HG03097 (cell line): ENCODE measurements around the gene PPIL3.
A peak's percentile ranks its signal among the peaks of the same experiment; 100 is the strongest.
"Not testable (repeated sequence)": the region's sequence is repeated elsewhere in the genome, so short reads cannot be mapped to it uniquely, and the experiment has no call there.

Experiments
- ATAC-seq: cut with Tn5 transposase; IDR thresholded peaks from one replicate; pipeline ENCODE4 v1.9.1; 2021; ENCODE audit not compliant: unreplicated experiment, low FRiP score

PPIL3 gene

GRCh38 chr2:200888704-200889625 is at the start of gene PPIL3, which contains the start of gene NIF3L1:
Gene PPIL3, minus strand, starts transcription at chr2:200889077. Its CDS starts 1,462 bp downstream, at chr2:200887615.
Gene NIF3L1, plus strand, starts transcription at chr2:200889371. Its CDS starts 2,573 bp downstream, at chr2:200891944.
- ATAC-seq: peak; percentile 83

DNA sequence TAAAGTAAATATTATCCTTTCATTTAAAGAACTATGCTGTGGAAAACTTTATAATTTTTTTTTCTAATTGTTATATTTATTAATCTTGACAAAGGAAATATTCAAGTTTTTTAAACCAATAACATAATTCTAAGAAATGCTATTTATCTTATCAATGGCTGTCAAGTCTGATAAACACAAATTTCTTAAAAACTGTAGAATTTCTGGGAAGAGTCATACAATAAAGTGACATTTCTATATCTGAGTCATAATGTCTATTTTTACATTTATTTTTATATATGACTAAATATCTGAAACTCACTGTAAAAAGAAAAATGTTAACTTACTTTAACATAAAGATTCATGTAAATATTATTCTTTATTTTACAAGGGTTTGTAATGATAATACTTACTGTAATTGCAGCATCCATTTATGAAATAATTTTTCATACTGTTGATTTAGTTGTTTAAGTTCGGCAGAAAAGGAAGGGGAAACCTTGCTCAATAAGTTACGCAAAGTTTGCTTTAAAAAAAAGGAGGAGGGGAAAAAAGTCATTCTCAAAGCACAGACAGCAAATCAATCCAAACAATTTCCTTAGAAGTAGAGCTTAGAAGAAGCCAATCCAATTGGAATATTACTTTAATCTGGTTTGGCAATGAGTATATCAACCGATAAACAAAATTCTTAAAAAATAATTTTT is 42.2 kb upstream of the PPIL3 start:
- no peak for ATAC-seq

GRCh38 chr2:200929334-200930249 is 40.7 kb upstream of the PPIL3 start:
- no peak for ATAC-seq

DNA sequence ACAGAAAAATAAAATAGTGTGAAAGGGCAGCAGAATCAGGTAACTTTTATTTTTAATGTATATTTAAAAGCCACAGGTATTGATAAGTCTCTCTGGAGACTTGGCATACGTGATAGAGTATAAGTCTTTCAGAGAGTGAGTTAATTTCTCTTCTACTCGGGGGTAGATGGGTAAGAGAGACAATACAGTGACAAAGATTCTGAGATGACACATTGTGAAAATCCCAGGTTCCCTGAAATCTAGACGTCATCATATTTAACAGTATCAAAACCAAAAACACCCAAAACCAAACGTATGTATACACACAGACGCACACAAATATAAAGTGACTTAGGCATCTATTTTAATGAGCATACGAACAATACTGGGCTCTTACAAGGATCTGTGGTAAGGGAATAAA is 33.6 kb upstream of the PPIL3 start:
- ATAC-seq: no peak

DNA sequence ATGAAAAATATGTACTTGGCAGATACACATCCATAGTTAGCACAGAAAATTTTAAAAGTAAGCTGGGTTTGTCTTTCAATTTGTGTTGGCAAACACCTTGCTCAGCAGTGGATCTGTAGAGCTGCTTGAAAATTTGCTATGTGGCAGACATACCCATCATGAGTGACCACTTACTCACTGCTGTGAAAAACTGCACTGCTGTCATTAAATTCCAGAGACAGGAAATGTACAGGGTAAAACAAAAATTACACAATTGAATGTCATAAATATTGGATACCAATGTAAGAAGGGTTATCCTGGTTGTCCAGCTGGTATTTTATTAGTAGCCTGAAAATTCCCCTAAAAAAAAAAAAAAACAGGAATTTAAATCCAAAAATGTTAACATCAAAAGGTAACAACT is 24.8 kb upstream of the PPIL3 start:
- no peak for ATAC-seq

- ATAC-seq: no peak
Observed at GRCh38 chr2:200909958-200910357, 21.1 kb upstream of the PPIL3 start.

- ATAC-seq: no peak
Observed at GRCh38 chr2:200905618-200906296, 16.9 kb upstream of the PPIL3 start.

DNA sequence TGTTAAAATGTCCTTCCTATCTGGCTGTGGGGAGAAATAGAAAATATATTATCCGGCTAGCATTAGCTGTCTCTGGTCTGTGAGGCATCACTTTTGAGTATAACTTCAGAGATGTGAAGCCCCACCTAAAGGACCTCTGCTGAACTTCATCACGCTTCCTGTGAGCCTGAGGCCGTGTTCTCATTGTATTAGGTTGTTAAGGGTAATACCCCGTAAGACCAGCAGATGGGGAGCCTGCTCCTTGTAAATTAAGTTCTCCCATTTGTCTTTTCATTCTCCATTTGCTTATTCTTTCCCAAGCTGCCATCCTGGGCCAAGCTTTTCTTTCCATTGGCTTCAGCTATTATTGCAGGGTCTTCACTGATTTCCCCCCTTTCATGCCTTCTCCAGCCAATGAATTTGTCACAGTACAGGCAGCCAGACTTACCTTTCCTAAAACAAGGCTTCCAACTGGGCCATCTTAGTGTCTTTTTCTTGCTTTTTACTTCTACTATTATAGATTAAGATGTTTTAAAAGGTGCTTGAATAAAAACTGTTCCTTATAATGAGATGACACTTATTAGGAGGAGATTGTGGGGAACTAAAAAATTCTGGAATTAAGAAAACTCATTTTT is 12.7 kb upstream of the PPIL3 start:
- ATAC-seq: peak; percentile 84

- ATAC-seq: no peak
Observed at GRCh38 chr2:200899482-200899881, 10.6 kb upstream of the PPIL3 start.

DNA sequence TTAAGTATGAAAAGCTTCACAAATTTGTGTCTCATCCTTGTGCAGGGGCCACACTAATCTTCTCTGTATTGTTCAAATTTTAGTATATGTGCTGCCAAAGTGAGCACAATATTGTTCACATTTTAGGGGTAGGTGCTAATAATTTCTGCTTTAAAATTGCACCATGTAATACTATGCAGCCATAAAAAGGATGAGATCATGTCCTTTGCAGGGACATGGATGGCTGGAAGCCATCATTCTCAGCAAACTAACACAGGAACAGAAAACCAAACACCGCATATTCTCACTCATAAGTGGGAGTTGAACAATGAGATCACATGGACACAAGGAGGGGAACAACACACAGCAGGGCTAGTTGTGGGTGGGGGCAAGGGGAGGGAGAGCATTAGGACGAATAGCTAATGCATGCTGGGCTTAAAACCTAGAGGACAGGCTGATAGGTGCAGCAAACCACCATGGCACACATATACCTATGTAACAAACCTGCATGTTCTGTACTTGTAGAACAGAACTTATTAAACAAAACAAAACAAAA is 7.1 kb downstream of the PPIL3 start:
- ATAC-seq: not testable (repeated sequence)

DNA sequence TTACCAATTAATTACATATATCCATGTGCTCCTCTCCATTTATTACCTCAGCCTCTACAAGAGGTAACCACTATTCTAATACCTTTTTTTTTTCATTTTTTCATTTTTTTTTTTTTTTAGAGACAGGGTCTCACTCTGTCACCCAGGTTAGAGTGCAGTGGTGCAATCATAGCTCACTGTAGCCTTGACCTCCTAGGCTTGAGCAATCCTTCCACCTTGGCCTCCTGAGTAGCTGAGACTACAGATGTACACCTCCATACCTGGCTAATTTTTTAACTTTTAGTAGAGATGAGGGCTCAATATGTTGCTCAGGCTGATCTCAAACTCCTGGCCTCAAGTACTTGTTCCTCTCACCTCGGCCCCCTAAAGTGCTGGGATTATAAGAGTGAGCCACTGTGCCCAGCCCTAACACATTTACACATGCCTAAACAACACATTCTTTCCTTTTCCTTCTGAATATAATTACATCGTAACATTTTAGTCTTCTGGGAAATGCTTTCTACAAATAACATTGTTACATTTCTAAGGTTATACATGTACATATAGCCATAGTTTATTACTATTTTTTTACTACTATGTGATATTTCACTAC is 10.5 kb downstream of the PPIL3 start:
- no peak for ATAC-seq

GRCh38 chr2:200877443-200877842 is 11.4 kb downstream of the PPIL3 start:
- ATAC-seq: no peak

DNA sequence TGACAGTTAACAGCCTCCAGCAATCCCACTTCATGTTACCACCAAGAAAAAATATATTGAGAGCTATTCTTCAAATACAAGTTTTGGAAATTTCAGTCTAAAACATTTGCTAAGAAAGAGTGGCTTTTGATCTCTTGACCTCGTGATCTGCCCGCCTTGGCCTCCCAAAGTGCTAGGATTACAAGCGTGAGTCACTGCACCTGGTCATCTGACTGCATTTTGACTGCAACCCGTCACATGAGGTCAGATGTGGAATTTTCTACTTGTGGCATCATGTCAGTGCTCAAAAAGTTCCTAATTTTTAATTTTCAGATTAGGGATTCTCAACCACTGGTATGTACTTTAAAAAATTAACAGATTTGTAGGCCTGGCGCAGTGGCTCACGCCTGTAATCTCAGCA is 15.3 kb downstream of the PPIL3 start:
- ATAC-seq: no peak

DNA sequence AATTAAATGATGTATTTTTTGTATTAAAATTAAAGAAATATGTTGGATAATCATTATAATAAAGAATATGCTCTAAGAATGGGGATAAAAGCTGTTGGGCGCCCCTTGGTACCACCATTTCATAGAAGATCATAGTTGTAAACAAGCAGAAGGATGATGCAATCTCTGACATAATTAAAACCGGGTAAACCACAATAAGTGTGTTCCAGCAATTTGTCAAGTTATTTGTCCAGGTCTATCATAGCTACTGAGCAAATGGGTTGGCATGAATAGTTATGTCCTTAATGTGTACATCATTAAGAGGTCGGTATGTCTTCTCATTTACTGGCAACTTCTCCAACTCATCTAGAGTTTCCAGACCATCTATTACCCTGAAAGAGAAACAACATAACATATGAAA is 17.7 kb downstream of the PPIL3 start:
- ATAC-seq: no peak

- ATAC-seq: no peak
Observed at GRCh38 chr2:200869014-200869413, 19.9 kb downstream of the PPIL3 start.

- ATAC-seq: peak; percentile 82
Observed at GRCh38 chr2:200864176-200865034, 24.5 kb downstream of the PPIL3 start, which contains the start of gene CLK1. Gene CLK1, minus strand, starts transcription at chr2:200864658. Its CDS starts 2,796 bp downstream, at chr2:200861862.

DNA sequence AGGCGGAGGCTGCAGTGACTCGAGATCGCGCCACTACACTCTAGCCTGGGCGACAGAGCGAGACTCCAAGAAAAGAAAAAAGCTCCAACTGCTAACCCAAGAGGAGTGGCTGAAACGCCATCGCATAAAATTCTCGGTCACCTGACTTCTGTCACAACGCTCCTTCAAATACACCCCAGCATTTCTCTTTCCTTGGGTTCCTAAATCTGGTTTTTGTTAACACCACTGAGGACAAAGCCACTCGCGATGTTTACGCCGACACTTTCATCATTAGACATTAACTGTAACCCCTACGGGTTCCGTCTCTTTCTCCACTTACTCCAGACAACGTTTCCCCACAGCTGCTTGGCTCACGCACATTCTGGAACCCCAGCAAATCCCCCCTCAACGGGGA is 25.1 kb downstream of the PPIL3 start:
- ATAC-seq: peak; percentile 6

DNA sequence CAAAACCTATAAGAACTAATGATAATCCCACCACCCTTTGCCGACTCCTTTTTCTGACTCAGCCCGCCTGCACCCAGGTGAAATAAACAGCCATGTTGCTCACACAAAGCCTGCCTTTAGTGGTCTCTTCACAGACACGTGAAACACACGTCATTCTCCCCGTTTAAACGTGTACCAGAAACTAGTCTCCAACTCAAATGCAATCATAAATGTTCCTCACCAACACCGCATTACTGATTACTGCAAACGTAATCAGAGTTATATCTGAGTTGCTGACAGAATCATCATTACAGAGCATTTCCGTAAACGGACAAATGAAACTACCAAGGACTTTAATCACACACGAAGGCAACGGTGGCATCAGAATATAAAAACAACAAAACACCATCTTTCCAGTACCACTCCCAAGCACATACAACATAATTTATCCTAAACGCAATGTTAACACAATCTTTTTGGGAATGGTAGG is 26.3 kb downstream of the PPIL3 start:
- ATAC-seq: no peak
